Upper lobe of left lung (tissue), 4 donors: ENCODE results near the gene ZFP3.
"Not testable (repeated sequence)": the region's sequence is repeated elsewhere in the genome, so short reads cannot be mapped to it uniquely, and the experiment has no call there.

Experiments used
- EP300 ChIP-seq, 4 donors: sonication (generic); formaldehyde crosslinking; IDR thresholded peaks; one replicate each; pipeline ENCODE4 v1.5.1; 2017; ENCODE audit warnings: antibody characterized with exemption in 4 of 4, control low read depth in 2 of 4
- POLR2A ChIP-seq, 4 donors: fragments of 450-650 bp; IDR thresholded peaks; one replicate each; pipeline ENCODE4 v1.5.1; 2016 to 2017; ENCODE audit warnings: antibody characterized with exemption in 4 of 4, mild to moderate bottlenecking in 2 of 4
- POLR2AphosphoS5 ChIP-seq, 2 donors: sonication (generic); formaldehyde crosslinking; IDR thresholded peaks; one replicate each; pipeline ENCODE4 v1.5.1; 2017; ENCODE audit warnings: antibody characterized with exemption in 2 of 2
- TF ChIP-seq, protein P1 (sequence below), 6 experiments: fragments of 450-650 bp in 4 of 6; fragments of 200-600 bp in 2 of 6; sonication (generic) in 2 of 6; IDR thresholded peaks; one replicate each; pipeline ENCODE4 v1.5.1; 2016 to 2019; ENCODE audit warnings: antibody characterized with exemption in 6 of 6

DNA sequence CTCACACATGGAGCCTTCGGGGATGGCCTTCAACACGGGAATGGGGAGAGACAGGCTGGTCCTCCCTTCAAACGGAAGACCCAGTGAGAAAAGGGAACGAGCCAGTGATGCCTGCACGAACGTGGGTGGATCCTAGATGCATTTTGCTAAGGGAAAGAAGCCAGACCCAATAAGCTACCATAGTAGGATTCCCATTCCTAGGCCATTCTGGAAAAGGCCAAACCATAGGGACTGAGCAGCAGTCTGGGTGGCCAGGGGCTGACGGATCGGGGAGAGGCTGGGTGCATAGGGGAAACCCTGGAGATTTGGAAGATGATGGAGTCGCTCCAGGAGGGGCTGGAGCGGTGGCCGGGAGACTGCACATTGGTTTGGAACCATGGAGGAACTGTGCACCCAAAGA is 56.3 kb downstream of the ZFP3 start:
- not testable (repeated sequence) for TF ChIP-seq POLR2A, EP300, POLR2AphosphoS5 (IDR thresholded peaks at IDR 0.05)
- TF ChIP-seq, protein P1, sequence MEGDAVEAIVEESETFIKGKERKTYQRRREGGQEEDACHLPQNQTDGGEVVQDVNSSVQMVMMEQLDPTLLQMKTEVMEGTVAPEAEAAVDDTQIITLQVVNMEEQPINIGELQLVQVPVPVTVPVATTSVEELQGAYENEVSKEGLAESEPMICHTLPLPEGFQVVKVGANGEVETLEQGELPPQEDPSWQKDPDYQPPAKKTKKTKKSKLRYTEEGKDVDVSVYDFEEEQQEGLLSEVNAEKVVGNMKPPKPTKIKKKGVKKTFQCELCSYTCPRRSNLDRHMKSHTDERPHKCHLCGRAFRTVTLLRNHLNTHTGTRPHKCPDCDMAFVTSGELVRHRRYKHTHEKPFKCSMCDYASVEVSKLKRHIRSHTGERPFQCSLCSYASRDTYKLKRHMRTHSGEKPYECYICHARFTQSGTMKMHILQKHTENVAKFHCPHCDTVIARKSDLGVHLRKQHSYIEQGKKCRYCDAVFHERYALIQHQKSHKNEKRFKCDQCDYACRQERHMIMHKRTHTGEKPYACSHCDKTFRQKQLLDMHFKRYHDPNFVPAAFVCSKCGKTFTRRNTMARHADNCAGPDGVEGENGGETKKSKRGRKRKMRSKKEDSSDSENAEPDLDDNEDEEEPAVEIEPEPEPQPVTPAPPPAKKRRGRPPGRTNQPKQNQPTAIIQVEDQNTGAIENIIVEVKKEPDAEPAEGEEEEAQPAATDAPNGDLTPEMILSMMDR (IDR thresholded peaks at IDR 0.05), result not testable (repeated sequence)
